Measurements from ENCODE around the gene PAPSS2. TPM values are rescaled to one million over a fixed set of nuclear protein-coding genes. Genes with fewer than 3 reads are reported as not detected.
"Not testable (repeated sequence)": the region's sequence is repeated elsewhere in the genome, so short reads cannot be mapped to it uniquely, and the experiment has no call there.

Gene PAPSS2
- total and polyA plus RNA-seq, 5 donors from 2014 or later: 0.07 to 0.14 (median 0.08) TPM; not detected in 2

DNA sequence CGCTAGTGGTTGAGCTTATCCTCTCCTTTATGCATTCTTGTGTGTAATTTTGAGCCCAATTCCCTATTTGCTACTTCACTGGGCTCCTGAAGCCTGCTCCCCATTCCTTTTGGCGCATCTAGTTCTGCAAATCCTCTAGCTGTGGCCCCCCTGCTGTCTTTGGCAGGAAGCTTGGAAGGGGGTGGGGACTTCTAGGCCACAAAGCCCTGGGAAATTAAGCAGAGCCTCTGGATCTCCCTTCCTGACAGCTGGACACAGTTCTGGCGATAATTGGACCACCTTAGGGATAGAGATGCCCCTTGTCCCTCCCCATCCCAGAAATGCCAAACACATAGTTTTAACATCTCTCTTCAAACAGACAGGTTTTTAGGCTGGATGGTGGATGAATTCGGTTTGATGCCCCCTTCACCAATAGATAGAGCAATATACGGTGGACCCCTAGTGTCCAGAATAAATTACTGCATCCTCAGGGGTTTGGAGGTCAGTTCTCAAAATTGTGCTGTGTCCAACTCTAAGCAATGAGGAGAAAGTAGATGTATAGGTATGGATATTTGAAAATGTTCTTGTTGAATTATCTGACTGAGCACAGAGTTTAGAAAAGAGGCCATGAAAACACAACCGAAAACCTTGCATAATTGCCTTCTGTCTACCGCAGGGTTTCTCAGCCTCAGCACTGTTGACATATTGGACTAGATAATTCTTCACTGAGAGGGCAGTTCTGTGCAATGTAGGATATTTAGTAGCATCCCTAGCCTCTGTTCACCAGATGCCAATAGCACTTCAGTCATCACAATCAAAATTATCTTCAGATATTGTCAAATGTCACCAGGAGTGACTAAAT, 75.5 kb downstream of the PAPSS2 start:
- no peaks in the 10 kb centered on the region for H3K36me3 Mint-ChIP-seq
- Histone ChIP-seq H3K4me3 (ENCODE audit: low read depth, low read length) (no peak overlapping the region), H3K4me1 (ENCODE audit: control insufficient read depth, insufficient read depth, low read length, poor library complexity, severe bottlenecking) (no peaks in the 10 kb centered on the region), H3K36me3 (ENCODE audit: control insufficient read depth, insufficient read depth, low read length) (no peaks in the 10 kb centered on the region), H3K27ac (ENCODE audit: insufficient read depth, low read length, poor library complexity, severe bottlenecking) (no peak overlapping the region), H3K27me3 (ENCODE audit: control insufficient read depth, insufficient read depth, low read length) (peaks cover 23% of the 10 kb centered on the region), H3K9me3 (ENCODE audit: control insufficient read depth in 2 of 2, low read length in 2 of 2) (no peaks in the 10 kb centered on the region)
- ATAC-seq (ENCODE audit: low read depth in 2 of 2) (no peak), DNase-seq (peak in 2 of 3 donors; percentile 3 to 22)
- no peak overlapping the region for H3K4me3 Mint-ChIP-seq
- peaks cover 58% of the 10 kb centered on the region for H3K27me3 Mint-ChIP-seq
- no peak overlapping the region for H3K27ac Mint-ChIP-seq
- peaks cover 0 to 1% (median 0%) of the 10 kb centered on the region in 7 donors for H3K9me3 Mint-ChIP-seq
- no peaks in the 10 kb centered on the region for H3K4me1 Mint-ChIP-seq

DNA sequence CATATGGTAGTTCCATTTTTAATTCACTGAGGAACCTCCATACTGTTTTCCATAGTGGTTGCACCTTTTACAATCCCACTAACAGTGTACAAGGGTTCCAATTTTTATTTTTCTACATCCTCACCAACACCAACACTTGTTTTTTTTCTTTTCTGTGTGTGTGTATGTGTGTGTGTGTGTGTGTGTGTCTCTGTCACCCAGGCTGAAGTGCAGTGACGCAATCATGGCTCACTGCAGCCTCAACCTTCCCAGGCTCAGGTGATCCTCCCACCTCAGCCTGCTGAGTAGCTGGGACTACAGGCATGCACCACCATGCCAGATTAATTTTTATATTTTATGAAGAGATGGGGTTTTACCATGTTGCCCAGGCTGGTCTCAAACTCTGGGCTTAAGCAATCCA, 78.6 kb downstream of the PAPSS2 start:
- not testable (repeated sequence) for H3K36me3 ChIP-seq (ENCODE audit: control insufficient read depth, insufficient read depth, low read length); H3K36me3 Mint-ChIP-seq; DNase-seq; ATAC-seq (ENCODE audit: low read depth in 2 of 2); H3K4me3 ChIP-seq (ENCODE audit: low read depth, low read length); H3K9me3 ChIP-seq (ENCODE audit: control insufficient read depth in 2 of 2, low read length in 2 of 2); H3K4me3 Mint-ChIP-seq; H3K4me1 ChIP-seq (ENCODE audit: control insufficient read depth, insufficient read depth, low read length, poor library complexity, severe bottlenecking); H3K27ac Mint-ChIP-seq; H3K27ac ChIP-seq (ENCODE audit: insufficient read depth, low read length, poor library complexity, severe bottlenecking); H3K9me3 Mint-ChIP-seq; H3K4me1 Mint-ChIP-seq
- peaks cover 30% of the 10 kb centered on the region for H3K27me3 ChIP-seq (ENCODE audit: control insufficient read depth, insufficient read depth, low read length)
- H3K27me3 Mint-ChIP-seq: peaks cover 60% of the 10 kb centered on the region

DNA sequence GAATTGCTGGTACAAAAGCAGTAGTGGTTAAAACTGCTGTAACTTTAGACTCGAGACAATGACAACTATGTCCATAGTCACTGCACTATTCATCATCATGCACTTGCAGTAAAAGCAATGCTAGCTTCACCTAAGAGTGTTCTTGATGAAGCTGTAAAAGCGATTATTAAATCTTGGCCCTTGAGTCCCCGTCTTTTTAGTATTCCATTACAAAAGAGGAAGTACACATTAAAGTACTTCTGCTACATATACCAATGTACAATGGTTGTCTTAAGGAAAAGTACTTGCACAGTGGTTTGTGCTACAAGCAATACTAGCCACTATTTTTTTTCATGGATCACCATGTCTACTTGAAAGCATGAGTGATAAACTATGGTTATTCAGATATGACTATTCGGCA, 80.0 kb downstream of the PAPSS2 start:
- Histone ChIP-seq H3K27ac (ENCODE audit: insufficient read depth, low read length, poor library complexity, severe bottlenecking) (no peak overlapping the region), H3K4me3 (ENCODE audit: low read depth, low read length) (no peak overlapping the region), H3K27me3 (ENCODE audit: control insufficient read depth, insufficient read depth, low read length) (peaks cover 29% of the 10 kb centered on the region), H3K9me3 (ENCODE audit: control insufficient read depth in 2 of 2, low read length in 2 of 2) (no peaks in the 10 kb centered on the region), H3K36me3 (ENCODE audit: control insufficient read depth, insufficient read depth, low read length) (no peaks in the 10 kb centered on the region), H3K4me1 (ENCODE audit: control insufficient read depth, insufficient read depth, low read length, poor library complexity, severe bottlenecking) (no peaks in the 10 kb centered on the region)
- H3K4me1 Mint-ChIP-seq: no peaks in the 10 kb centered on the region
- DNase-seq: no peak
- ATAC-seq (ENCODE audit: low read depth in 2 of 2): no peak
- H3K36me3 Mint-ChIP-seq: no peaks in the 10 kb centered on the region
- H3K9me3 Mint-ChIP-seq: peaks cover 0 to 1% (median 0%) of the 10 kb centered on the region in 7 donors
- H3K27me3 Mint-ChIP-seq: peaks cover 53% of the 10 kb centered on the region
- H3K27ac Mint-ChIP-seq: no peak overlapping the region
- H3K4me3 Mint-ChIP-seq: no peak overlapping the region

DNA sequence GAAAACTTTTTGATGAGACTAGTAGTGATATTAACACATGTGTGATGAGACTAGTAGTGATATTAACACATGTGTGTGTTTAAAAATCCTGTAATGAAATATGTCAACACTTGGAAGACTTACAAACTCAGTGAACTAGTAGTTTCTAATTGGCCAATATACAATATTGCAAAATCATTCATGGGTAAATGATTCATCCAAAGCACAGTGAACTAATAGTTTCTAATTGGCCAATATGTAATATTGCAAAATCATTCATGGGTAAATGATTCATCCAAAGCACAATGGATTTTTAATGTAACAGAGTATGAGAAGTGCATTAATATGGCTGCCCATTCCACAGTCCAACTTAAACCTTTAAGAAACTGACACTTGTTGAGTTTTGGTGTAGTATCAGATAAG, 80.6 kb downstream of the PAPSS2 start:
- Histone ChIP-seq H3K27me3 (ENCODE audit: control insufficient read depth, insufficient read depth, low read length) (peaks cover 28% of the 10 kb centered on the region), H3K36me3 (ENCODE audit: control insufficient read depth, insufficient read depth, low read length) (no peaks in the 10 kb centered on the region), H3K27ac (ENCODE audit: insufficient read depth, low read length, poor library complexity, severe bottlenecking) (no peak overlapping the region), H3K4me1 (ENCODE audit: control insufficient read depth, insufficient read depth, low read length, poor library complexity, severe bottlenecking) (no peaks in the 10 kb centered on the region), H3K4me3 (ENCODE audit: low read depth, low read length) (no peak overlapping the region), H3K9me3 (ENCODE audit: control insufficient read depth in 2 of 2, low read length in 2 of 2) (no peaks in the 10 kb centered on the region)
- H3K9me3 Mint-ChIP-seq: peaks cover 0 to 1% (median 0%) of the 10 kb centered on the region in 7 donors
- DNase-seq: no peak
- H3K27ac Mint-ChIP-seq: no peak overlapping the region
- ATAC-seq (ENCODE audit: low read depth in 2 of 2): no peak
- peaks cover 49% of the 10 kb centered on the region for H3K27me3 Mint-ChIP-seq
- no peaks in the 10 kb centered on the region for H3K4me1 Mint-ChIP-seq
- no peak overlapping the region for H3K4me3 Mint-ChIP-seq
- no peaks in the 10 kb centered on the region for H3K36me3 Mint-ChIP-seq

DNA sequence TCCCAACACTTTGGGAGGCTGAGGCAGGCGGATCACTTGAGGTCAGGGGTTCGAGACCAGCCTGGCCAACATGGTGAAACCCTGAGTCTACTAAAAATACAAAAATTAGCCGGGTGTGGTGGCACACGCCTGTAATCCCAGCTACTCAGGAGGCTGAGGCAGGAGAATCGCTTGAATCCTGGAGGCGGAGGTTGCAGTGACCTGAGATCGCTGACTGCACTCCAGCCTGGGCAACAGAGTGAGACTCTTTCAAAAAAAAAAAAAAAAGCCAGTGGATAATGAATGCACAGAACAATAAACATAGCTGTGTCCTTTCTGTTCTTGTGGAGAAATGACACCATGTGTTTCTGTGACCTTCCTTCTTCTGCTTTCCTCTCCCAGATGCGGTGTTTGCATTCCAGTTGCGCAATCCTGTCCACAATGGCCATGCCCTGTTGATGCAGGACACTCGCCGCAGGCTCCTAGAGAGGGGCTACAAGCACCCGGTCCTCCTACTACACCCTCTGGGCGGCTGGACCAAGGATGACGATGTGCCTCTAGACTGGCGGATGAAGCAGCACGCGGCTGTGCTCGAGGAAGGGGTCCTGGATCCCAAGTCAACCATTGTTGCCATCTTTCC, 83.4 kb downstream of the PAPSS2 start:
- not testable (repeated sequence) for H3K36me3 ChIP-seq (ENCODE audit: control insufficient read depth, insufficient read depth, low read length); H3K4me1 ChIP-seq (ENCODE audit: control insufficient read depth, insufficient read depth, low read length, poor library complexity, severe bottlenecking); H3K27ac ChIP-seq (ENCODE audit: insufficient read depth, low read length, poor library complexity, severe bottlenecking); H3K9me3 ChIP-seq (ENCODE audit: control insufficient read depth in 2 of 2, low read length in 2 of 2); ATAC-seq (ENCODE audit: low read depth in 2 of 2); H3K4me3 Mint-ChIP-seq; H3K27ac Mint-ChIP-seq; H3K9me3 Mint-ChIP-seq; H3K4me3 ChIP-seq (ENCODE audit: low read depth, low read length); H3K36me3 Mint-ChIP-seq; DNase-seq; H3K4me1 Mint-ChIP-seq
- peaks cover 28% of the 10 kb centered on the region for H3K27me3 Mint-ChIP-seq
- peaks cover 18% of the 10 kb centered on the region for H3K27me3 ChIP-seq (ENCODE audit: control insufficient read depth, insufficient read depth, low read length)

DNA sequence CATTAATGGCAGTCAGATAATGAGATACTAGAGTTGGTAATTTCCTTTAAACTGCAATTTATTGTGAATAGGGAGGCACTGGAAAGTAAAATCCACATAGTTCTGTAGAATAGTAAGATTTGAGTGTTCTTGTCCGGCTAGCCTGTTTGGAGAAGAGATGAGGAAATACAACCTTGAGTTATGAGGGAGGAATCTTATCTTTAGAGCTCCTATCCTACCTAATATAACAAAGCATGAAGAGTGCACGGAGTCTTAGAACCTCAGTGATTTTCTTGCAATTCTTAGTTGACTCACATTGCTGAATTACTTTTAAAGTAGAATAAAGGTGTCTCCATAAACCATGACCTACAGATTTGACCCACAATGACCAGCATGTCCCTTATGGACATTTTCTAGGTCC, 84.9 kb downstream of the PAPSS2 start:
- peaks cover 14% of the 10 kb centered on the region for H3K27me3 Mint-ChIP-seq

DNA sequence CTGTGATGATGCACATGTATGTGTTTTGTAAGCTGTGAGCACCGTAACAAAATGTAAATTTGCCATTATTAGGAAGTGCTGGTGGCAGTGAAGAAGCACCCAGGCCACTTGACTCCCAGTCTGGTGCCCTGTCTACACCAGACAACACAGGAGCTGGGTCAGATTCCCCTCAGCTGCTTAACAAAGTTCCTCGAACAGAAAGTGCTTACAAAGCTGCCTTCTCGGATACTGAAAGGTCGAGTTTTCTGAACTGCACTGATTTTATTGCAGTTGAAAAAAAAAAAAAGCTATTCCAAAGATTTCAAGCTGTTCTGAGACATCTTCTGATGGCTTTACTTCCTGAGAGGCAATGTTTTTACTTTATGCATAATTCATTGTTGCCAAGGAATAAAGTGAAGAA, 87.2 kb downstream of the PAPSS2 start:
- no peaks in the 10 kb centered on the region for H3K9me3 ChIP-seq (ENCODE audit: control insufficient read depth in 2 of 2, low read length in 2 of 2)
- Mint-ChIP-seq H3K27me3 (no peaks in the 10 kb centered on the region), H3K4me3 (no peak overlapping the region), H3K9me3 (peaks cover 0 to 2% (median 0%) of the 10 kb centered on the region in 7 donors), H3K4me1 (peaks cover 0 to 6% (median 2%) of the 10 kb centered on the region in 4 donors), H3K36me3 (no peaks in the 10 kb centered on the region), H3K27ac (no peak overlapping the region)
- no peak for DNase-seq
- H3K27ac ChIP-seq (ENCODE audit: insufficient read depth, low read length, poor library complexity, severe bottlenecking): no peak overlapping the region
- H3K4me1 ChIP-seq (ENCODE audit: control insufficient read depth, insufficient read depth, low read length, poor library complexity, severe bottlenecking): no peaks in the 10 kb centered on the region
- H3K27me3 ChIP-seq (ENCODE audit: control insufficient read depth, insufficient read depth, low read length): no peaks in the 10 kb centered on the region
- no peak for ATAC-seq (ENCODE audit: low read depth in 2 of 2)
- H3K36me3 ChIP-seq (ENCODE audit: control insufficient read depth, insufficient read depth, low read length): no peaks in the 10 kb centered on the region
- H3K4me3 ChIP-seq (ENCODE audit: low read depth, low read length): no peak overlapping the region

More for the DNA sequence above, 84.9 kb downstream of the PAPSS2 start:
- H3K9me3 ChIP-seq (ENCODE audit: control insufficient read depth in 2 of 2, low read length in 2 of 2): no peaks in the 10 kb centered on the region
- H3K4me3 ChIP-seq (ENCODE audit: low read depth, low read length): no peak overlapping the region
- DNase-seq (no peak), ATAC-seq (ENCODE audit: low read depth in 2 of 2) (no peak)
- no peaks in the 10 kb centered on the region for H3K4me1 ChIP-seq (ENCODE audit: control insufficient read depth, insufficient read depth, low read length, poor library complexity, severe bottlenecking)
- peaks cover 12% of the 10 kb centered on the region for H3K27me3 ChIP-seq (ENCODE audit: control insufficient read depth, insufficient read depth, low read length)
- H3K4me3 Mint-ChIP-seq: no peak overlapping the region
- no peak overlapping the region for H3K27ac Mint-ChIP-seq
- H3K4me1 Mint-ChIP-seq: peaks cover 0 to 6% (median 0%) of the 10 kb centered on the region in 4 donors
- H3K36me3 Mint-ChIP-seq: no peaks in the 10 kb centered on the region
- peaks cover 0 to 2% (median 0%) of the 10 kb centered on the region in 7 donors for H3K9me3 Mint-ChIP-seq
- H3K27ac ChIP-seq (ENCODE audit: insufficient read depth, low read length, poor library complexity, severe bottlenecking): no peak overlapping the region
- H3K36me3 ChIP-seq (ENCODE audit: control insufficient read depth, insufficient read depth, low read length): no peaks in the 10 kb centered on the region

DNA sequence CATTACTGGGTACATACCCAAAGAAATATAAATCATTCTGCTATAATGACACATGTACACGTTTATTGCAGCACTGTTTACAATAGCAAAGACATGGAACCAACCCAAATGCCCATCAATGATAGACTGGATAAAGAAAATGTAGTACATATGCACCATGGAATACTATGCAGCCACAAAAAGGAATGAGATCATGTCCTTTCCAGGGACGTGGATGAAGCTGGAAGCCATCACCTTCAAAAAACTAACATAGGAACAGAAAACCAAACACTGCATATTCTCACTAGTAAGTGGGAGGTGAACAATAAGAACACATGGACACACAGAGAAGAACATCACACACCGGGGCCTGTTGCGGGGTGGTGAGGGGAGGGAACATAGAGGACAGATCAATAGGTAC, 88.6 kb downstream of the PAPSS2 start:
- not testable (repeated sequence) for H3K4me1 Mint-ChIP-seq; H3K36me3 ChIP-seq (ENCODE audit: control insufficient read depth, insufficient read depth, low read length); H3K27me3 ChIP-seq (ENCODE audit: control insufficient read depth, insufficient read depth, low read length); H3K4me3 Mint-ChIP-seq; H3K27ac ChIP-seq (ENCODE audit: insufficient read depth, low read length, poor library complexity, severe bottlenecking); H3K4me3 ChIP-seq (ENCODE audit: low read depth, low read length); DNase-seq; H3K27me3 Mint-ChIP-seq; H3K4me1 ChIP-seq (ENCODE audit: control insufficient read depth, insufficient read depth, low read length, poor library complexity, severe bottlenecking); ATAC-seq (ENCODE audit: low read depth in 2 of 2); H3K9me3 ChIP-seq (ENCODE audit: control insufficient read depth in 2 of 2, low read length in 2 of 2); H3K9me3 Mint-ChIP-seq; H3K36me3 Mint-ChIP-seq
- H3K27ac Mint-ChIP-seq: peak overlapping the region in 1 of 3 donors; percentile 38

All from CD4-positive, CD25-positive, alpha-beta regulatory T cell (primary cell).